Thyroid gland (tissue), 4 donors: ENCODE results near the gene ATP1A4.

Experiments
- POLR2A ChIP-seq, 2 donors: fragments of 450-650 bp; IDR thresholded peaks; one replicate each; pipeline ENCODE4 v1.6.1; 2017; ENCODE audit warnings: antibody characterized with exemption in 2 of 2, mild to moderate bottlenecking in 2 of 2, moderate library complexity in 1 of 2
- TF ChIP-seq, protein P1 (sequence below), 6 experiments: fragments of 200-600 bp in 3 of 6; fragments of 450-650 bp in 3 of 6; sonication (generic) in 3 of 6; IDR thresholded peaks; one replicate each; pipeline ENCODE4 v1.5.1; 2016 to 2019; ENCODE audit warnings: antibody characterized with exemption in 6 of 6, mild to moderate bottlenecking in 2 of 6, inconsistent platforms in 1 of 6, moderate library complexity in 1 of 6

DNA sequence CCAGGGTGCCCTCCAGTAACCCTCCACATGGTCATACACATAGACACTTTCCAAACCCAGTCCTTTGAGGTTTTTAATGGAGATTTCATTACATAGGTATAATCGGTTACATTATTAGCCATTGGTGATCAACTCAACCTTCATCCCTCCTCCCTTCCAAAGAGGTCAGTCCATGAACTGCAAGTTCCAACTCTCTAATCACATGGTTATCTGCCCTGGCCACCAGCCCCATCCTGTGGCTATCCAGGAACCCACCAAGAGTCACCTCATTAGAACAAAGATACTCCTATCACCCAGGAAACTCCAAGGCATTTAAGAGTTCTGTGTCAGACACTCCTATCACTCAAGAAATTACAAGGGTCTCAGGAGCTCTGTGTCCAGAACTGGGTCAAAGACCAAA, 12.2 kb downstream of the ATP1A4 start:
- TF ChIP-seq, protein P1, sequence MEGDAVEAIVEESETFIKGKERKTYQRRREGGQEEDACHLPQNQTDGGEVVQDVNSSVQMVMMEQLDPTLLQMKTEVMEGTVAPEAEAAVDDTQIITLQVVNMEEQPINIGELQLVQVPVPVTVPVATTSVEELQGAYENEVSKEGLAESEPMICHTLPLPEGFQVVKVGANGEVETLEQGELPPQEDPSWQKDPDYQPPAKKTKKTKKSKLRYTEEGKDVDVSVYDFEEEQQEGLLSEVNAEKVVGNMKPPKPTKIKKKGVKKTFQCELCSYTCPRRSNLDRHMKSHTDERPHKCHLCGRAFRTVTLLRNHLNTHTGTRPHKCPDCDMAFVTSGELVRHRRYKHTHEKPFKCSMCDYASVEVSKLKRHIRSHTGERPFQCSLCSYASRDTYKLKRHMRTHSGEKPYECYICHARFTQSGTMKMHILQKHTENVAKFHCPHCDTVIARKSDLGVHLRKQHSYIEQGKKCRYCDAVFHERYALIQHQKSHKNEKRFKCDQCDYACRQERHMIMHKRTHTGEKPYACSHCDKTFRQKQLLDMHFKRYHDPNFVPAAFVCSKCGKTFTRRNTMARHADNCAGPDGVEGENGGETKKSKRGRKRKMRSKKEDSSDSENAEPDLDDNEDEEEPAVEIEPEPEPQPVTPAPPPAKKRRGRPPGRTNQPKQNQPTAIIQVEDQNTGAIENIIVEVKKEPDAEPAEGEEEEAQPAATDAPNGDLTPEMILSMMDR (IDR thresholded peaks at IDR 0.05), result no peak
- TF ChIP-seq POLR2A (IDR thresholded peaks at IDR 0.05), result no peak
